GOT3 (cell line): ENCODE results near the gene GNG11.
"Not testable (repeated sequence)": the region's sequence is repeated elsewhere in the genome, so short reads cannot be mapped to it uniquely, and the experiment has no call there.

Experiments
- DNase-seq: peaks from one replicate; lab custom pipeline; 2025; ENCODE audit warnings: mixed read lengths; lab: John Stamatoyannopoulos, UW

Gene GNG11

GRCh38 chr7:93911661-93912060 is 9.9 kb upstream of the GNG11 start:
- DNase-seq = not testable (repeated sequence)

GRCh38 chr7:93913197-93913596 is 8.3 kb upstream of the GNG11 start:
- DNase-seq = no peak

GRCh38 chr7:93914581-93915066 is 6.9 kb upstream of the GNG11 start:
- no peak for DNase-seq

- not testable (repeated sequence) for DNase-seq
Observed at GRCh38 chr7:93915206-93915842, 6.2 kb upstream of the GNG11 start.

GRCh38 chr7:93915888-93916287 is 5.6 kb upstream of the GNG11 start:
- DNase-seq = not testable (repeated sequence)

GRCh38 chr7:93916315-93916714 is 5.2 kb upstream of the GNG11 start:
- not testable (repeated sequence) for DNase-seq

- DNase-seq = no peak
Observed at GRCh38 chr7:93920496-93921182, 896 bp upstream of the GNG11 start.

GRCh38 chr7:93921186-93921585 is 349 bp upstream of the GNG11 start:
- no peak for DNase-seq

- no peak for DNase-seq
Observed at GRCh38 chr7:93923296-93923695, 1.8 kb downstream of the GNG11 start.

GRCh38 chr7:93923942-93924341 is 2.4 kb downstream of the GNG11 start:
- no peak for DNase-seq

GRCh38 chr7:93926800-93927199 is 5.3 kb downstream of the GNG11 start:
- DNase-seq = no peak

- DNase-seq = no peak
Observed at GRCh38 chr7:93927585-93927984, 6.0 kb downstream of the GNG11 start.

- no peak for DNase-seq
Observed at GRCh38 chr7:93931655-93932054, 10.1 kb downstream of the GNG11 start.

GRCh38 chr7:93933156-93933555 is 11.6 kb downstream of the GNG11 start:
- DNase-seq = no peak

GRCh38 chr7:93935102-93935501 is 13.6 kb downstream of the GNG11 start:
- DNase-seq = no peak

- DNase-seq = no peak
Observed at GRCh38 chr7:93937818-93938217, 16.3 kb downstream of the GNG11 start.

- no peak for DNase-seq
Observed at GRCh38 chr7:93938293-93938692, 16.8 kb downstream of the GNG11 start.

- DNase-seq = no peak
Observed at GRCh38 chr7:93941945-93942344, 20.4 kb downstream of the GNG11 start.

- no peak for DNase-seq
Observed at GRCh38 chr7:93943816-93944540, 22.4 kb downstream of the GNG11 start.

GRCh38 chr7:93944673-93945072 is 23.1 kb downstream of the GNG11 start:
- DNase-seq = no peak

GRCh38 chr7:93945083-93945482 is 23.5 kb downstream of the GNG11 start:
- DNase-seq = no peak

- DNase-seq = no peak
Observed at GRCh38 chr7:93945756-93946535, 24.4 kb downstream of the GNG11 start.
